ENCODE measurements around the gene BTBD6. TPM values are rescaled to one million over a fixed set of nuclear protein-coding genes. Genes with fewer than 3 reads are reported as not detected.

The BTBD6 gene
- total and polyA plus RNA-seq, 9 of the 15 experiments (the other 6 are each of a cell fraction or from before 2014, with no cell fraction given), result not detected

- TF ChIP-seq TFE3 (CRISPR knock-in tag; IDR thresholded peaks at IDR 0.05), result no peak
- TF ChIP-seq ZNF175 (CRISPR knock-in tag; IDR thresholded peaks at IDR 0.05; ENCODE audit: low read depth), result no peak
- TF ChIP-seq MYBL2 (IDR thresholded peaks at IDR 0.05; ENCODE audit: low read depth), result no peak
- TF ChIP-seq MYBL2 (CRISPR knock-in tag; IDR thresholded peaks at IDR 0.05; ENCODE audit: borderline replicate concordance), result no peak
- no peak for TF ChIP-seq POLR2G (IDR thresholded peaks at IDR 0.05; ENCODE audit: low read depth, low read length)
- no peak for TF ChIP-seq MBD2 (IDR thresholded peaks at IDR 0.05; ENCODE audit: borderline replicate concordance, low read depth)
These were observed 20.5 kb downstream of the BTBD6 start (continued) for GRCh38 chr14:105268736-105269354.

- no peaks in the 10 kb centered on the region for H3K36me3 ChIP-seq (ENCODE audit: control insufficient read depth, insufficient read depth, low read length)
- no peak overlapping the region for H3K9ac ChIP-seq (ENCODE audit: insufficient read depth in 1 of 2, low read depth in 2 of 2, low read length in 2 of 2)
- H3K27me3 ChIP-seq (ENCODE audit: control insufficient read depth in 2 of 2, insufficient read depth in 2 of 2, low read length in 2 of 2), result no peaks in the 10 kb centered on the region
- in situ Hi-C loops (cut with MboI) (loop anchor here (5.0 to 10.0 kb wide), 2 partner anchors 67 to 75 kb away; no protein-coding TSS in a partner anchor), intact Hi-C loops (cut with micrococcal nuclease) (no loop called here)
- POLR2A ChIA-PET, result no interaction called here
- no peak overlapping the region for H3K27ac ChIP-seq (ENCODE audit: extremely low read depth, low read depth, low read length)
- H3K4me3 ChIP-seq, result no peak overlapping the region
- ATAC-seq (no peak), DNase-seq (ENCODE audit: extremely low read depth in 1 of 4, low spot score in 3 of 4) (no peak), FAIRE-seq (no peak)
- peaks cover 0 to 7% of the 10 kb centered on the region in 2 experiments; a peak in 2 of 5 replicates for H3K4me1 ChIP-seq (replicated peaks in 1 of 2; ENCODE audit: control insufficient read depth in 2 of 2, insufficient read depth in 2 of 2, low read length in 2 of 2)
- H2AFZ ChIP-seq (ENCODE audit: low read depth, low read length), result no peak overlapping the region
- CTCF ChIA-PET (ENCODE audit: low intra/inter-chr PET ratio), result no interaction called here
- H3K9me1 ChIP-seq (ENCODE audit: control insufficient read depth, insufficient read depth, low read length), result no peaks in the 10 kb centered on the region
- no peaks in the 10 kb centered on the region for H4K20me1 ChIP-seq (replicated peaks; ENCODE audit: control insufficient read depth, insufficient read depth, low read length)
- H3K4me2 ChIP-seq (ENCODE audit: insufficient read depth, low read length), result no peak overlapping the region
- no peaks in the 10 kb centered on the region; the same call in 2 of the 3 replicates for H3K79me2 ChIP-seq (ENCODE audit: control insufficient read depth, insufficient read depth, low read length)
- 88% methylated on average over 8 of the region's 11 CpGs for WGBS (ENCODE audit: insufficient coverage, low coverage, missing lambda C conversion rate)
- no TSS peak for BruUV-seq (replicated peaks)
- no peaks in the 10 kb centered on the region for H3K9me3 ChIP-seq (replicated peaks; ENCODE audit: control insufficient read depth, insufficient read depth, low read depth, low read length)
- no peak for TF ChIP-seq ATF6 (CRISPR knock-in tag; IDR thresholded peaks at IDR 0.05)
- TF ChIP-seq NELFE (IDR thresholded peaks at IDR 0.05; ENCODE audit: insufficient read depth, insufficient read length), result no peak
- TF ChIP-seq JUN (IDR thresholded peaks at IDR 0.05; ENCODE audit: borderline replicate concordance, low read depth, low read length), result no peak
- TF ChIP-seq JUN (CRISPR knock-in tag; IDR thresholded peaks at IDR 0.05; ENCODE audit: borderline replicate concordance), result no peak
- TF ChIP-seq BCLAF1 (IDR thresholded peaks at IDR 0.05; ENCODE audit: borderline replicate concordance in 1 of 2, control insufficient read depth in 1 of 2, low read depth in 2 of 2, low read length in 1 of 2), result no peak
- TF ChIP-seq SOX6 (IDR thresholded peaks at IDR 0.05), result no peak
These were observed 21.1 kb downstream of the BTBD6 start for GRCh38 chr14:105269405-105269804.
